ENCODE data around the gene BCL11B. TPM values are rescaled to one million over a fixed set of nuclear protein-coding genes. Genes with fewer than 3 reads are reported as not detected.

BCL11B gene
- total and polyA plus RNA-seq, 2 of the 8 experiments (the other 6 are each of a cell fraction or from before 2014, with no cell fraction given), result 0.63 to 5.9 TPM

DNA sequence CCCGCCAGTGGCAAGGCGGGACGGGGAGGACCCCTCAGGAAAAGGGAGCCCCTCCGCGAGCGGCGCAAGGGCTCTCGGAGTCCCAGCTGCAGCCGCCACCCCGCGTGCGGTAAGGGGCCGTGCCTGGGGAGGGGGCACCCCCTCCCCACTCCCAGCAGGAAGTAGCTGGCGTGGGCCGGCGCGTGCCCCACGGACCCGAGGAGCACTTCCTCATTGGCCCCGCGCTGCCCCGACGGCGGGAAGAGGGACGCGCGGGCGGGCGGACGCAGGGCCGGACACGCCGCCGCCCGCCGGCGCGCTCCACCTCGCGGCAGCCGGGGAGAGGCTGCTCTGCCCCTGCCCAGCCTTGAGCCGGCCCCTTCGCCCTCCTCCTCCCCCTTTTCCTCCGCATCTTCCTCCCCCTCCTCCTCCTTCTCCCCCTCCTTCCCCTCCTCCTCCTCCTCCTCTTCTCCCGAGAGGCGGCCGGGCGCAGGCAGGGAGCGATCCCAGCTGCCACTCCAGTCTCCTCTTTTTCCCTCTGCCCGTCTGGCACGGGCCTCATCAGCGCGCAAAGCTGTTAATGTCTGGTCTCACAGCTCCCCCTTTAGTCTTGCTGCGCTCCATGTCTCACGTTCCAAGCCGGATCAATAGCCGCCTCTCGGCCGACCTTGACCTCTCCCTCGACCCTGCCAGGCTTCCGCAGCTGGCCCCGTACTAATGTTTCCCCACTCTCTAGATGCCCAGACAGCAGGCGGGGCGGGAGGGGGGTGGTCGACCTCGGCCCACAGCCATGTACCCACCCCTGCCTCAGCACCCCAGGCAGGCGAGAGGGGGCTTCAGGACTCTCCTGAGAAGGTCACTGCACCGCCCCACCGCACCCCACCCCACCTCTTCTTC lies 2.6 kb upstream of the BCL11B start (continued):
- TF ChIP-seq SIN3A (conservative IDR thresholded peaks at IDR 0.05 in 1 of 2, IDR thresholded peaks at IDR 0.05 in 1 of 2; ENCODE audit: low read depth in 1 of 2, low read length in 2 of 2) (peak in 1 of 2 experiments; percentile 64; a peak in 1 of 4 replicates), HDAC6 (IDR thresholded peaks at IDR 0.05; ENCODE audit: low read depth, low read length) (no peak)

All from H1 (cell line).